HG03469 (cell line): ENCODE results near the gene UPP1.
"Not testable (repeated sequence)": the region's sequence is repeated elsewhere in the genome, so short reads cannot be mapped to it uniquely, and the experiment has no call there.

Source experiments
- ATAC-seq: cut with Tn5 transposase; IDR thresholded peaks from one replicate; pipeline ENCODE4 v1.9.1; 2021; ENCODE audit warnings: mild to moderate bottlenecking, moderate library complexity, moderate number of reproducible peaks; ENCODE audit not compliant: unreplicated experiment

UPP1 gene

GRCh38 chr7:48110868-48111267, 21.8 kb downstream of the UPP1 start:
- ATAC-seq, result no peak

GRCh38 chr7:48111596-48111995, 22.5 kb downstream of the UPP1 start:
- ATAC-seq, result no peak

- ATAC-seq, result no peak
Observed at GRCh38 chr7:48112401-48113165, 23.5 kb downstream of the UPP1 start.

- ATAC-seq, result no peak
Observed at GRCh38 chr7:48113275-48113674, 24.2 kb downstream of the UPP1 start.

- ATAC-seq, result no peak
Observed at GRCh38 chr7:48114115-48114514, 25.1 kb downstream of the UPP1 start.

GRCh38 chr7:48114589-48114988, 25.5 kb downstream of the UPP1 start:
- no peak for ATAC-seq

- no peak for ATAC-seq
Observed at GRCh38 chr7:48116043-48116442, 27.0 kb downstream of the UPP1 start.

- ATAC-seq, result no peak
Observed at GRCh38 chr7:48118041-48118440, 29.0 kb downstream of the UPP1 start.

GRCh38 chr7:48120536-48120935, 31.5 kb downstream of the UPP1 start:
- ATAC-seq, result not testable (repeated sequence)

GRCh38 chr7:48126037-48126436, 37.0 kb downstream of the UPP1 start:
- no peak for ATAC-seq

GRCh38 chr7:48130658-48131108, 41.6 kb downstream of the UPP1 start:
- peak; percentile 38 for ATAC-seq

GRCh38 chr7:48132792-48133191, 43.7 kb downstream of the UPP1 start:
- ATAC-seq, result no peak

GRCh38 chr7:48139459-48139858, 50.4 kb downstream of the UPP1 start:
- no peak for ATAC-seq

GRCh38 chr7:48140001-48140681, 51.1 kb downstream of the UPP1 start:
- ATAC-seq, result no peak

- no peak for ATAC-seq
Observed at GRCh38 chr7:48141521-48141920, 52.5 kb downstream of the UPP1 start.

- no peak for ATAC-seq
Observed at GRCh38 chr7:48144291-48144768, 55.3 kb downstream of the UPP1 start.

- ATAC-seq, result no peak
Observed at GRCh38 chr7:48147078-48147591, 58.1 kb downstream of the UPP1 start.

GRCh38 chr7:48147690-48148089, 58.6 kb downstream of the UPP1 start:
- not testable (repeated sequence) for ATAC-seq

GRCh38 chr7:48148311-48148710, 59.2 kb downstream of the UPP1 start:
- ATAC-seq, result no peak

GRCh38 chr7:48149058-48149457, 60.0 kb downstream of the UPP1 start:
- no peak for ATAC-seq

- no peak for ATAC-seq
Observed at GRCh38 chr7:48150086-48150485, 61.0 kb downstream of the UPP1 start.
